Cerebellar cortex (tissue), 1 donor: Measurements from ENCODE around the gene MRPL57.
"Not testable (repeated sequence)": the region's sequence is repeated elsewhere in the genome, so short reads cannot be mapped to it uniquely, and the experiment has no call there.

Experiments used
- DNase-seq: peaks from one replicate; pipeline ENCODE4 v3.0.0-alpha.2; 2015; ENCODE audit warnings: low spot score

Gene MRPL57

GRCh38 chr13:21197606-21198225 is 21.3 kb downstream of the MRPL57 start:
- DNase-seq, result not testable (repeated sequence)

- DNase-seq, result peak; percentile 48
These were observed 21.9 kb downstream of the MRPL57 start for GRCh38 chr13:21198391-21198790.

- not testable (repeated sequence) for DNase-seq
These were observed 25.2 kb downstream of the MRPL57 start for GRCh38 chr13:21201456-21202190.

GRCh38 chr13:21202767-21203531 is 26.5 kb downstream of the MRPL57 start:
- DNase-seq, result no peak

- DNase-seq, result no peak
These were observed 32.2 kb downstream of the MRPL57 start for GRCh38 chr13:21208652-21209154.

- DNase-seq, result no peak
These were observed 35.8 kb downstream of the MRPL57 start for GRCh38 chr13:21212138-21212775.

GRCh38 chr13:21215419-21215818 is 39.0 kb downstream of the MRPL57 start:
- not testable (repeated sequence) for DNase-seq

- DNase-seq, result no peak
These were observed 39.9 kb downstream of the MRPL57 start for GRCh38 chr13:21216332-21216731.

GRCh38 chr13:21218351-21219035 is 42.0 kb downstream of the MRPL57 start:
- DNase-seq, result no peak

- DNase-seq, result no peak
These were observed 42.6 kb downstream of the MRPL57 start for GRCh38 chr13:21219036-21219381.

GRCh38 chr13:21219716-21220115 is 43.3 kb downstream of the MRPL57 start:
- not testable (repeated sequence) for DNase-seq

- DNase-seq, result no peak
These were observed 44.8 kb downstream of the MRPL57 start for GRCh38 chr13:21221268-21221667.

GRCh38 chr13:21225082-21225481 is 48.6 kb downstream of the MRPL57 start:
- DNase-seq, result no peak

GRCh38 chr13:21225841-21226581 is 49.6 kb downstream of the MRPL57 start:
- DNase-seq, result no peak

- DNase-seq, result no peak
These were observed 51.5 kb downstream of the MRPL57 start for GRCh38 chr13:21227917-21228316.
